GM19099 (cell line): Measurements from ENCODE around the gene PCBP3.

Experiments used
- POLR2A ChIP-seq: IDR thresholded peaks from 3 replicates; pipeline ENCODE4 v1.6.1; 2011; ENCODE audit warnings: low read depth; ENCODE audit not compliant: insufficient read length; ENCODE audit errors: extremely low read depth

PCBP3 gene

DNA sequence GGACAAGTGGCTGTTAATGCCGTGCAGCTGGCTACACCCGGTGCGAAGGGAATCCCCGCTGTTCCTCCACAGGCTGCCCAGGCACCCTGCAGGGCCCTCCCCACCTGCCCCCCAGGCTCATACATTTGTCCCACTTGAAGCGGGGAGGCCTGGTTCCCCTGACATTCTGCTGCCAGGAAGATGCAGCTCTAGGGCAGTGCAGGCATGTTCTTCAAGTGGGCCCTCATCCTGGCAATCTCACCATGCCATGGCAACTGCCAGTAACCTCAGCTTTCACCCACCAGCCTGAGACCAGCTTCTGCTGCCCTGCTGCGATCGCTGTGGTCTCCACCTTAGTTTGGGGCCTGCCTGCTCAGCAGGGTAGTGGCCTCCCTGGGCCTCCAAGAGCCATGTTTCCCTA is 186.1 kb downstream of the PCBP3 start:
- TF ChIP-seq POLR2A: no peak

DNA sequence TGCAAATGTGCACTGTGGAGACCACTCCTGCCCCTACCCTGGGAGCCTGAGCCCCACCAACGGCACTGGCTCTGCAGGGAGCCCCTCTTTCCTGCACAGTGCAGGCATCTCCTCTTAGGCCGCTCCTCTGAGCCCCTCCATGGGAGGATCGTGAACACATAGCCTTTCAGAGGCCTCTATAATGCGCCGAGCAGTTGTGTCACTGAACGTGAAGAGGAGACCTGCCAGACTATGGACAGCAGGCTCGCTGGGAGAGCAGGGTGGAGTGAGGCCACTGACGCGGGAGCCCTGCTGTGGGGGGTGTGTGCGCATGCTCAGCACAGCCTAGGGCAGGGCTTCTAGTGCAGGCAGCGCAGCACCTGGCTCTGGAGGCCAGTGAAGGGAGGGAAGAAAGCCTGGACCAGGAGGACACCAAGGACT is 186.7 kb downstream of the PCBP3 start:
- TF ChIP-seq POLR2A: no peak

DNA sequence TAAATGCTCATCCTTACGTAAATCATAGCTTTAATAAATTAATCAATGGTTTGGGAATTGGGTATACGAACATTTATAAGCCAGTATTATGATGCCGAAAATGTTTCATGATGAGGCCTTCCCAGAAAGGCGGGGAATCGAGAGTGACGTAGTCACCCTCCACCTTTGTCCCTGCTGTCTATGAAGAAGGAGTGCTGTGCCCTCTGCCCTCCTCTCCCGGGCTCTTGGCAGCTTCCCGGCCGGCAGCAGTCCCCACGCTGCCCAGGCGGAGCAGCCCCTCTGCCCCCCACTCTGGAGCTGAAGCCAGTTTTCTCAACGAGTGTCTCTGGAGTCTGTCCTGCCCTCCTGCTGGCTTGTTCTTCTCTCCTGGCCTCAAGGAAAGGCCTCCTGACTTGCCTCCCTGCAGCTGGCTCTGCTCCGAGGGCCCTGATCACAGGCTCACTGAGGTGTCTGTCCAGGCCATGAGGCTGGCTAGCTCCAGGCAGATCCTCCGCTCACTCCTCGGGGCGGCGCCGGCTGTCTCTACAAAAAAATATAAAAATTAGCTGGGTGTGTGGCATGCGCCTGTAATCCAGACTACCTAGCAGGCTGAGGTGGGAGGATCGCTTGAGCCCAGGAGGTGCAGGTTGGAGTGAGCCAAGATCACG is 187.3 kb downstream of the PCBP3 start:
- TF ChIP-seq POLR2A: no peak

DNA sequence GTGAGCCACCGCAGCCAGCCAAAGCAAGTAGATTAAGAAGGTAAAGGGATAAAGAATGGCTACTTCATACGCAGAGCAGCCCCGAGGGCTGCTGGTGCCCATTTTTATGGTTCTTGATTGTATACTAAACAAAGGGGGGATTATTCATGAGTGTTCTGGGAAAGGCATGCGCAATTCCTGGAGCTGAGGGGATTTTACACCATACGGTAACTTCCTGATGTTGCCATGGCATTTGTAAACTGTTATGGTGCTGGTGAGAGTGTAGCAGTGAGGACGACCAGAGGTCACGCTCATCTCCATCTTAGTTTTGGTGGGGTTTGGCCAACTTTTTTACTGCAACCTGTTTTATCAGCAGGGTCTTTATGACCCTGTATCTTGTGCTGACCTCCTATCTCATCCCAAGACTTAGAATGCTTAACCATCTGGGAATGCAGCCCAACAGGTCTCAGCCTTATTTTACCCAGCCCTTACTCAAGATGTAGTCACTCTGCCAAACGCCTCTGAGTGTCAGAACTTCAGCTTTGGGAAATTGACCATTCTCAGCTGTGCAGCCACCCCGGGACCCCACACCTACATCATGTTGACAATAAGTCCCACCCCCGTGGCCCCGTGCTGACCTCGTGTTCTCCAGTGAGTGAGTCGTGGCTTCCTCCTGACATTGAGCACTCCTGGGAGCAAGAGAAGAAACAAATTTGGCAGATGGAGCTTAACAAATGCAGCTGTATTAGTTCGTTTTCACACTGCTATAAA is 188.6 kb downstream of the PCBP3 start:
- TF ChIP-seq POLR2A: no peak

DNA sequence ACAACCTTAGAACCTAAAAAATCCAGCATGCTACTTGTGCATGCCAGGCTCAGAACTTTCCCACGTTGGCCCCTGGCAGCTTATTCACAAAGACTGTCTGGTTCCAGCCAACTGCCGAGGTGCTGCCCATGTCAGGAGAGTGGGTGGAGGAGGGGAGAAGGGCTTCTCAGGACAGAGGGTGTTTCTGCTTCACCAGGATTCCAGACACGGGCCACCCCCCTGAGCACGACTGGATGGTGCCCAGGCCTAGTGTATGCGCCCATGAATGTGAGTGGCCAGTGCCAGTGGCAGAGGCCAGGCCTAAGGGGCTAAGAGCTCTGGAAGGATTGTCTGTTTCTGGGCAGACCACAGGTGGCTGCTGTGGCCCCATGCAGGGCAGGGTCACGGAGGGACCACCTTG is 189.9 kb downstream of the PCBP3 start:
- no peak for TF ChIP-seq POLR2A

DNA sequence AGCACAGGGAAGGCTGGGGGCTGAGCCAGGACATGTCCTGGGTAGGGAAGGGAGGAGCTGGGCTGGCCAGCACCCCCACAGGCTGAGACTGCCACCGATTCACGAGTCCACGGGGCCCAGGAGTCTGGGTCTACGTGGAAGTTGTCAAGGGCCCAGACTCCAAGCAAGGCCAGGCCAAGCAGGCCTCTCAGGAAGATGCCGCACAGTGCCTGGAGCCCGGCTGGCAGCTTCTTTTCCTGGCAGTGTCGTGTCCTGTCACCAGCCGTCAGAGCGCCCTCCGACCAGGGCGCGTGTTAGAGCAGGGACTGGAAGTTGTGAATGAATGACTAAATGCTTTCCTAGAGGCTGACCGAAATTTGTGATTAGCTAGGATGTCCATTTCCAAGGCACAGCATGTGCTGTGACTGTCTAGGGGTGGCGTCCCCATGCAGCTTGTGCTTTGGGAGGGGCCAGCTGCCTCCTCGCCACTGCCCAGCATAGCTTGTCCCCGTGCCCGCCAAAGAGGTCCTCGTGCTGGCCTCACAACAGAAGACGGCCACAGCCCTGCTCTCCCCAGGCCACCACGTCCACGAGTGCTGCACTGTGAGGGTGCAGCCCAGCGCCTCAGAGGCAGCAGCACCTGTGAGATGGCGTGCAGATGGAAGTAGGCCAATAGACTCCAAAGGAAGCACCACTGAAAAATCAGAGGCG is 190.6 kb downstream of the PCBP3 start:
- no peak for TF ChIP-seq POLR2A

DNA sequence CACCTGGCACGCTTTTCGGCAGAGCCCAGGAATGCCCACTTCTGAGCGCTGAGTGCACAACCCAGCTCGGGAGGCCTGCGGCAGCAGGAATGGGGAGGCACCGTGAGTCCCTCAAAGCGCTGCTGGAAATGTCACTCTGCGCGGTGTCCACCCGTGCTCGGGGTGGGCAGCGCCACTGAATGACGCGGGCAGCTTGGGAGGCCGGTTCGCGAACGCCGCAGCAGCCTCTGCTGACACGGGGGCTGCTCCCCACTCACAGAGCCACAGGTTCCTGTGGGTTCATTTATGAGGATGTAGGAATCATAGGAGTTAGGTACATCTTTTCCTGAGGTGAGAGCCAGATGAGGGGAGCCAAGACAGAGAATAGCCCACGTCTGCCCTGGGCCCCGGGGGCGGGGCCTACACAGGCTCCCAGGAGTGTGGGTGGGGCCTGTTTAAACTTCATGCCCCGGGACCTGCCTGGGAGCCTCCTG is 191.3 kb downstream of the PCBP3 start:
- TF ChIP-seq POLR2A: no peak

DNA sequence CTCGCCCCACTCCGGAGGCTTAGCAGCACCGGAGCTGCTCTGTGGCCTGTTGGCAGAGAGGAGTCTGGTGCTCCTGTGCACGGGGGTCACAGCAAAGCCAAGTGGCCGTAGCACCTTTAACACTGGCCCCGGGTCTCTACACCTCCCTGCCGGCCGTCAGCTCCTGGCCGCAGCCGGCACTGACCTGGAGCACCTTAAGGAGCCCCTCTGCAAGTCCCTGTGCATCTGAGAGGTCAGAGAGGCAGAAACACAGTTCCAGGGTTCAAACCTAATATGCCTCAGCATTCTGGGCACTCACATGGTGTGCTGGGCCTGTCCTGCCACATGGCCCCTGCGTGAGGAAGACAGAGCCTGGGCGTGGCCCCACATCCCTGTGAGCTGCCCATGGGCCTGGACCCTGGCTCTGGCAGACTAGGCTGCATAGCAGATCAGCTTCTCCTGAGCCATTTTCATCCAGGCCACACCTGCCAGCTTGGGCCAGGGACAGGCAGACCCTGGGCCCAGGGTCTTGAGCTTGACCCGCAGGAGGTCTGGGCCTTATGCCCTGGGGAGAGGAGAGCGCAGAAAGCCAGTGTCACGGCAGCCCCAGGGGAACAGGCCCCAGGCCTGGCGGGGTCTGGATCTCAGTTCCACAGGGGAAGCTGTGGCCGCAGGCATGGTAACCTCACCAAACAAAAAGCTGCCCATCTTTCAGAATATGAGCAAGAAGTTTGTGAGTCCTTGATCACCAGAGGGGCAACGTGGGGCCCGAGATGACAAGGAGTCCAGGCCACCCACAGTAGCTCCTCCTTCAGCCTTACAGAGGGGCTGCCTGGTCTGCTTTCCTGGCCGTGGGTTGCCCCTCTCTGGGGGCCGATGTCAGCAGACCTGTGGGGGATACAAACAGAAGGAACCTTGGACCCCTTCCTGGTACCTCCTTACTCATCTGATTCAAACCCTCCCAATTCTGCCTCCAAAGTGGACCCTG is 192.1 kb downstream of the PCBP3 start:
- no peak for TF ChIP-seq POLR2A

DNA sequence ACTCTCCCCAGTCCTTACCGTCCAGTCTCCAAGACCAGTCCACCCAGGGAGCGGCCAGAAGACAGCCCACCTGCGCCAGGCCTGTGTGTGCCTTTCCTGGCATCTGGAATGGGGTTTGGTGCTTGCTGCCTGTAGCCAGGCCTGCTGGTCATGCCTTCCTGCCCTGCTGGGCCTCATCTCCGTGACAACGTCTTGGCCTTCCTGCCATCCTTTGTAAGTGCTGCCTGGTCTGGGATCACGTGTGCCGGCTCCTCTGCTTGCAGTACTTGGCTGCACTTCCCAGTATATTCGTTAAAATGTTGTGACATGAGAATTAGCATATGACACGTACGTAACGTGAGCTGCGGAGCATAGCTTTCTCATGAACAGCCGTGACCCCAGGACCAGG is 192.7 kb downstream of the PCBP3 start:
- no peak for TF ChIP-seq POLR2A

DNA sequence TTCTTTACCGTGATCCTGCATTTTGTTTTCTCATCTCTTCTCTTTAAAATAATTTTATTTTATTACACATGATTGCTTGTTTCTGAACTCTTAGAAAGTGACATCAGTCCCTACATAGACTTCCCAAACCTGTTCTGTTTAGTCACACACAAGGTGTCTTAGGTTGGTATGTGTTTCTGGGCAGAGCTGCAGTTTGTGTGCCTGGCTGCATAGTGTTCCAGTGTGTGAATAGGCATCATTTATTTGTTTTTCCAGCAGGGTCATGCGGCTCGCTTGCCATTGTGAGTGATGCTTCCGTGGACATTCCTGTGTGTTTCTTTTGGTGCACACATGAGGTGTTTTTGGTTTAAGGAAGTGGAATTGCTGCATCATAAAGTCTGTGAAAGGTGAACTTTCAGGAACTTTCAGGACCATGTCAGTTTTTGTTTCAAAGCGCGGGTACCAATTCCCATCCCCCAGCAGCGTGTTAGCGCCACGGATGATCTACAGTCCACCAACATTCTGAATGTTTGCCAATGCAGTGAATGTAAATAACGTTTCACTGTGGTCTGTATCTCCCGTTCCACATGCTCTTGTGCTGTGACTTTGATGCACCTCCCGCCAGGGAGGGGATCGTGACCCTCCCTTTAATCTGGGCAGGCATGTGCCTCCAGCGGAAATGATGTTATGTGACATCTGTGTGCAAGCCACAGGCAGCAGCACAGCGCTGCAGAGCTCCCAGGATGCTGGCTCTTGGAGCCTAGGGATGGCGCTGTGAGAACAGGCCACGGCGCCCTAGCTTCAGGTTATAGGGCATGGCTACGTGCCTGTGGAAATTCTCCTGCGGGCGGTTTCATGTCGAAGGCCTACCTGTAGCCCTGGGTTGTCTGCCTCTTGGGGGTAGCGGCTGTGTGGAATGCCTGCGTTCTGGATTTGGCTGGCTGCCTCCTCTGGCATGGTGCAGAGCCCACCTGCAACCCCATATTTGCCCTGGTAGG is 193.5 kb downstream of the PCBP3 start:
- TF ChIP-seq POLR2A: no peak

DNA sequence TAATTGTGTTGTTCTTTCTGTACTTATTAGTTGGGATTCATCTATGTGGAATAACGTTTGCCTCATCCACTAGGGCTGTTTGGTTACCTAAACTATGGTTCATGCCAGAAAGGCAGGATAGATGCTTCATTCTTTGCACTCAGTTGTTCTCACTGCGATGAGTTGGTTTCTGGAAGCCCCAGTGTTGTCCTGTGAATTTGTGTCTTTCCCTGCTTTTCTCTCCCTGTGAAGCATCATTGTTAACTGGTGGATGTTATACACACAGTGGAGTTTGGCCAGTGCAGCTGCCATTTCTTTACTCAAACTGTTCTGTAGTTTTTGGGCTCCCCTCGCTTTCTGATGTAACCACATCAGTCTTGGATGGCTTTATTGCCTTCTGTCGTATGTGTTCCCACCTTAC is 194.4 kb downstream of the PCBP3 start:
- TF ChIP-seq POLR2A: no peak

DNA sequence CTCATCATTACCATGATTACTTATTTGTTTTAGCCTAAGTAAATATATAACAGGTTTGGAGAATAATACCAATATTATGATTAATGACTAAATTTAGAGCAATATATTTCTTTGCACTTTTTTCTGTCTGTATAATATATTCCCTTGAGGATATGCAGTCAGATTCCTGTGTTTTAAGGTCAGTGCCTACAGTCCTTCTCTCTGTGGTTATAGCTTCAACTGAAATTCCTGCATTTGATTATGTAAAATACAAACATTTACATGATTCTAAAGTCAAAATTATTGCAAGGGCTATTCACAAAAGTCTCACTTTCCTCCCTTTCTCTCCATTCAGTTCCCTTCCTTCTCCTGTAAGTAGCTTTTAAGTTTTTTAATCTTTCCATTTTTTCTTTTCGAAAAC is 195.1 kb downstream of the PCBP3 start:
- TF ChIP-seq POLR2A: no peak

DNA sequence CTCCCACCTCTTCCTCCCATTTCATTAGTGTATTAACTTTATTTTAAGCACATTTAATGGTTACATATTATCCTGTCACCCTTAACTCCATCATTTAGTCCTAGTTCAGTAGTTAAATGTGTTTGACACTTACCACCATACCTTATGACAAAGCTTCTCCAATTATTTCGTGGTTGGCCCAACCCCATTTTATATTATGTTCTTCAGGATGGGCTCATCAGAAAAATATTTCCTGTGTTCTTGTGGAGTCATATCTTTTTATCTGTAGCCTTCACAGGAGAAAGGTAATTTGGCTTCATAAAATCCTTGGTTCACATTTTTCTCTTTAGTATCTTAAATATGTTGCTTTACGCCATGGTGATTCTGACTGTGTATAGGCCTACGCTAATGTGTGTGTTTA is 195.7 kb downstream of the PCBP3 start:
- TF ChIP-seq POLR2A: no peak

DNA sequence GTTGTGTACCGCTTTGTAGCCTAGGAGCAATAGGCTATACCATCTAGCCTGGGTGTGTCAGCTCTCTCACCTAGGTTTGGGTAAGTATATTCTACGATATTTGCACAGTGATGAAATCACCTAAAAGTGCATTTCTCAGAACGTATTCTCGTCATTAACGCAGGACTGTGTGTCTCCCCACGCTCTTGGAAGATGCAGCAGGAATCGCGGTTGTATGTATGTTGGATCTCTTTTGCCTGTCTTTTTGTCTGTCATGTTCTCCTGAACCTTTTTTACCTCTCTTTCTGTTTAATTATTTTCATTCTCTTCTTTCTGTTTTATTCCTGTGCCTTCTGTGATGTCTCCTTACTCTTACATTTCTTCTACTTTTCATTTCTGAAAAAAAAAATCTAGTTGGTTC is 197.5 kb downstream of the PCBP3 start:
- TF ChIP-seq POLR2A: no peak

DNA sequence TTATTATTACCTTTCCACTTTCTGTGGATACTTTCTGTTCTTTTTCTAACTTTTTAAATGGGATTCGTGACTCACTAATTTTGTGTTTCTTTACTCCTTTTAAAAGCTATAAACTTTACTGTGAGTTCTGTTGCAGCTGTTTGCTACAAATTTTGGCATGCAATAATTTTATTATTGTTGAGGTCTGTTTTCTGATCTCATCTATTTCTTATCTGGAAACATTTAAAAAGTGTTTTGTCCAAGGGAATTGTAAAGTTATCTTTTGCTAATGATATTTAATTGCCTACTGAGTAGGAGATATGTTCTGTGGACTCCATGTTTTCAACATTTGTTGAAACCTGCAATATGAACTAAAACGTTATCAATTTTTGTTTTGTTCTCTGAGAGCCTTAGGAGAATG is 199.9 kb downstream of the PCBP3 start:
- no peak for TF ChIP-seq POLR2A
